ENCODE results near the gene GATD1. TPM values are rescaled to one million over a fixed set of nuclear protein-coding genes. Genes with fewer than 3 reads are reported as not detected.

The GATD1 gene
- total RNA-seq, 4 donors from 2014 or later, result 27.2 to 68.2 (median 46.0) TPM

DNA sequence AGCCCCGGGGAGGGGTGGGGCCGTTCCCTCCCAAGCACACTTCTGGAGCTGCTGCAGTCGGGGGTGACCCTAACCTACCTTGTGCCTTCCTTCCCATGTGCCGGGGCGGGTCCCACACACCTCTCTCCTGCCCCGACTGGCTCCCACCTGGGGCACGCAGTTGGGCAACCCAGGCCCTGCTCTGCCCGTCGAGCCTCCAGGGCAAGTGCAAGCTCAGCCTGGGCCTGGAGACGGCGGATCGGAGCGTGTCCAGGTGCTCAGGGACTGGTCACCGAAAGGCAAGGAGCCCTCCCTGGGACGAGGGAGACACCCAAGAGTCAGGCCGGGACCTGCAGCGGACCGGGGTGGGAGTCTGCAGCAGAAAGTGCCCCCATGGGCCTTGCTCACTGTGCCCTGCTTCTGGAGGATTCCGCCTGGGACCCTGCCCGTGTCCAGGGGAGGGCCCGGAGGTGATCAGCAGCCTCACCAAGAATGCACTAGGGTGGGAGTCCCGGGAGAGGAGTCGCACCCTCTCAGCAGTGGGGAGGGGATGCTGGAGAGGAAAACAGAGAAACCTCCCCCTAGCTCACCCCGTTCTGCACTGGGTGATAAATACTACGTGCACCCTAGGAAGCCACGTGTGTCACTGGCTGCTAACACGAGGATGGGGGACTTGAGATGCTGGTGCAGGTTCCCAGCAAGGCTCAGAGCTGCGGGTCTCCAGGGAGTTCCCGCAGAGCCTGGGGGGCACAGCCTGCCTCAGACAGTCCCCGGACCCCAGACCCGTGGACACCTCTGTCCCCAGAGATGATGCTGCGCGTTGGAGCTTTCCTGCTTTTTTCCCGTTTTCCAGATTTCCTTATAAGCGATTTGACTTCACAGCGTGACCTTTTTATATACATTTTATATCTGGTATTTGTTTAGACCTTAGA is 5.2 kb upstream of the GATD1 start:
- Histone ChIP-seq H3K4me1 (peaks cover 30% of the 10 kb centered on the region), H3K27ac (no peak overlapping the region), H3K27me3 (no peaks in the 10 kb centered on the region), H3K9me3 (no peaks in the 10 kb centered on the region), H3K4me3 (no peak overlapping the region), H3K36me3 (no peaks in the 10 kb centered on the region)
- TF ChIP-seq POLR2AphosphoS5 (IDR thresholded peaks at IDR 0.05) (no peak), EP300 (IDR thresholded peaks at IDR 0.05) (no peak), POLR2A (IDR thresholded peaks at IDR 0.05) (no peak)
- TF ChIP-seq, protein P1, sequence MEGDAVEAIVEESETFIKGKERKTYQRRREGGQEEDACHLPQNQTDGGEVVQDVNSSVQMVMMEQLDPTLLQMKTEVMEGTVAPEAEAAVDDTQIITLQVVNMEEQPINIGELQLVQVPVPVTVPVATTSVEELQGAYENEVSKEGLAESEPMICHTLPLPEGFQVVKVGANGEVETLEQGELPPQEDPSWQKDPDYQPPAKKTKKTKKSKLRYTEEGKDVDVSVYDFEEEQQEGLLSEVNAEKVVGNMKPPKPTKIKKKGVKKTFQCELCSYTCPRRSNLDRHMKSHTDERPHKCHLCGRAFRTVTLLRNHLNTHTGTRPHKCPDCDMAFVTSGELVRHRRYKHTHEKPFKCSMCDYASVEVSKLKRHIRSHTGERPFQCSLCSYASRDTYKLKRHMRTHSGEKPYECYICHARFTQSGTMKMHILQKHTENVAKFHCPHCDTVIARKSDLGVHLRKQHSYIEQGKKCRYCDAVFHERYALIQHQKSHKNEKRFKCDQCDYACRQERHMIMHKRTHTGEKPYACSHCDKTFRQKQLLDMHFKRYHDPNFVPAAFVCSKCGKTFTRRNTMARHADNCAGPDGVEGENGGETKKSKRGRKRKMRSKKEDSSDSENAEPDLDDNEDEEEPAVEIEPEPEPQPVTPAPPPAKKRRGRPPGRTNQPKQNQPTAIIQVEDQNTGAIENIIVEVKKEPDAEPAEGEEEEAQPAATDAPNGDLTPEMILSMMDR (IDR thresholded peaks at IDR 0.05), result no peak
- DNase-seq (ENCODE audit: low spot score in 2 of 2), result no peak
- 72% methylated on average over 13 of the region's 36 CpGs for WGBS

DNA sequence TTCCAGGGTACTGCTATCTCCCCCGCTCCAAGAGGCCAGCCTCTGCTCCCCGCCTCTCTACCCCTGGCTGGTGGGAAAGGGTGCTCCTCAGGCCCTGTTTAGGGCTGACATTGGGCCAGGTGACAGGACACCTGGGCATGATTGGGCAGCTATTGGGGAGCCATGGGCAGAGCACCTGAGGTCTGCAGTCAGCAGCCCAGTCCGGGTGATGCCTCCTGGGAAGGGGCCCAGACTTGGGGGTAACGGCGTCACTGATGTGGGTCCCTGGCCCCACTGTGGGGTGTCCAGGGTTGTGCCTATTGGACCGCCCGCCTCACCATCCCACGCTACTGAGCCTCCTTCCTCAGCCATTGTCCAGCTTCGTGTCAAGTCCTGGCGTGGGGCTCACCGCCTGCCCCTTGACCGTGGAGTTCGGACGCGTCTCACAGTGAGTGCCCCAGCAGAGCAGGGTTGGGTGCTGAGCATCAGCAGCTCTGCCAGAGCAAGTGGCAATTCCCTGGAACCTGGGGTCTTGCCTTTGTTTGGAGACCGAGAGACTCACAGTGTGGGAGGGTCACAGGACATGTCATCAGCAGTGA is 2.8 kb upstream of the GATD1 start:
- TF ChIP-seq POLR2A (IDR thresholded peaks at IDR 0.05) (no peak), POLR2AphosphoS5 (IDR thresholded peaks at IDR 0.05) (no peak), EP300 (IDR thresholded peaks at IDR 0.05) (no peak)
- TF ChIP-seq, protein P1 (IDR thresholded peaks at IDR 0.05), result no peak
- Histone ChIP-seq H3K4me3 (no peak overlapping the region), H3K27ac (no peak overlapping the region), H3K27me3 (no peaks in the 10 kb centered on the region), H3K36me3 (no peaks in the 10 kb centered on the region), H3K9me3 (no peaks in the 10 kb centered on the region), H3K4me1 (peaks cover 49% of the 10 kb centered on the region)
- 100% methylated on average over 7 of the region's 16 CpGs for WGBS
- no peak for DNase-seq (ENCODE audit: low spot score in 2 of 2)

DNA sequence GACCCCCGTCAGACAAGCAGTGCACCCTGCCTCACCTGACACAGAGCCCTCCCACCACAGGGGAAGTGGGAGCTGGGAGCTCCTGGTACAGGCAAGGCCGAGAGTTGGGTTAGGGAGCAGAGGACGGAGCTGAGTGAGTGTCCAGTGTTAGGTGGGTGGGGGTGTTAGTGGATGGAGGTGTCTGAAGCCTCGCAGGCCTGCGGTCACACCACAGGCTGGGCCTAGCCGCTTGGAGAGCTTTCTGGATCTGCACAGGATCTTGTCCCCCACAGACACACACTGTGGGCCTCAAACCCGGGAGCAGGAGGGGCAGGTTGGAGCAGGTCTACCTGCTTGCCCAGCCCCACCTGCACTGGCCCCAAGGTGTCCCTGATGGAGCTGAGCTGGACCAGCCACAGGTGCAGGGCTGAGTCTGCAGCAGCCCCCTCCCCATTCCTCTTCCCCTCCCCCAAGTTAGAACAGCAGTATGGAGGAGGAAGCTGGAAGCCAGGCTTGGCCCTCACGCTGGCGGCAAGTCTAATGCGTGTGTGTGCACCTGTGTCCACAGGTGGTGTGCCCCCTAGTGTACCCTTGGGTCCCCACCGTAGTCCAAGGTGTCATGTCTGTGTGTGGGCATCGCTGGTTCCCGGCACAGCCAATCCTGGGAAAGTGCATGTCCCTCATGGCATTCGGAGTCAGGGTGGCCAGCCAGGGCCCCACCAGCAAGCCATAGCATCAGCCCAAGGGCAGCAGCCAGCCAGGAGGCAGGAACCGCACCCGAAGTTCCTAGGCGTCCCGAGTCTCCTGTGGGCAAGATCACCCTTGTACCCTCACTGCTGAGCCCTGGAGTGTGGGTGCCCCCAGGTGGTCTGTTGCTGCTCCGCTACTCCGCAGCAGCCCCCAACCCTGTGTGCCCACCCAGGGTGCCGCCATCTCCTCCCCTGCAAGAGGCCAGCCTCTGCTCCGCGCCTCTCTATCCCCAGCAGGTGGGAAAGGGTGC is 2.0 kb upstream of the GATD1 start:
- TF ChIP-seq, protein P1 (IDR thresholded peaks at IDR 0.05), result no peak
- TF ChIP-seq POLR2A (IDR thresholded peaks at IDR 0.05) (no peak), EP300 (IDR thresholded peaks at IDR 0.05) (no peak), POLR2AphosphoS5 (IDR thresholded peaks at IDR 0.05) (no peak)
- peaks cover under 1% of the 10 kb centered on the region for H3K36me3 ChIP-seq
- 100% methylated on average over 5 of the region's 23 CpGs for WGBS
- H3K4me1 ChIP-seq, result peaks cover 53% of the 10 kb centered on the region
- no peak overlapping the region for H3K27ac ChIP-seq
- no peaks in the 10 kb centered on the region for H3K27me3 ChIP-seq
- H3K4me3 ChIP-seq, result no peak overlapping the region
- H3K9me3 ChIP-seq, result no peaks in the 10 kb centered on the region
- DNase-seq (ENCODE audit: low spot score in 2 of 2), result no peak

DNA sequence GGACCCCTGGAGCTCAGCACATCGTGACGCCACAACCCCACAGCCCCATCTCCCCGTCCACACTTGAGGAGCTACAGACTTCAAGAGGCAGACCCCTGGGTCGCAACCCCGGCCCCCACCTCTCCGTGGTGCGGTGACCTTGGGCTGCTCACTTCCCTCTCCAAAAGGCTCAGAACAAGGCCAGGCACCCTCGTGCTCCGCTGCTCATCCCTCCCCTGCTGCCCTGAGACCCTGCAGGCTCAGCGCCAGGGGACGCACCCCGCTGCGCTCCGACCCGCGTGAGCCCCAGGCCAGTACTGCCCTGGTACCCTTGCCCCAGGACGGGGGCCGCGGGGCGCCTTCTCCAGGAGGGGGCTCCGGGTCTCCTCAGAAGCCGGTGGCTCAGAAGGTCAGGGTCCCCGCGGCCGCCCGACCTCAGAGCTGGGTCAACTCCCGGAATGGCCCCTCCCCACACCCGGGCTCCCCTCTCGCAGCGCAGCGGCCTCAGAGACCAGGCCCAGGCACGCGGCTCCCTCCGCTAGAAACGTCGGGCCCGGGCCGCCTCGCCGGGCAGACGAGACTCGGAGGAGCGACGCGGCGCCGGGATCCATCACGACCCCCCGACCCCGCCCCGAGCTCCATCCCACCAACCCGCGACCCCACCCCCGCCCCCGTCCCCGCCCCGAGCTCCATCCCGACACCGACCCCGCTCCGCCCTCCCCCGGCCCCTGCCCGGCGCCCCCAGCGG is 563 bp downstream of the GATD1 start:
- TF ChIP-seq POLR2AphosphoS5 (IDR thresholded peaks at IDR 0.05) (no peak), EP300 (IDR thresholded peaks at IDR 0.05) (no peak), POLR2A (IDR thresholded peaks at IDR 0.05) (no peak)
- TF ChIP-seq, protein P1 (IDR thresholded peaks at IDR 0.05), result no peak
- peak in 1 of 2 donors; percentile 74 for DNase-seq (ENCODE audit: low spot score in 2 of 2)
- WGBS, result no CpG with 5 or more reads among the region's 65 CpGs
- Histone ChIP-seq H3K36me3 (peaks cover 25% of the 10 kb centered on the region), H3K4me3 (peak overlapping the region; percentile 97), H3K27ac (peak overlapping the region; percentile 85), H3K4me1 (peaks cover 39% of the 10 kb centered on the region), H3K9me3 (no peaks in the 10 kb centered on the region), H3K27me3 (no peaks in the 10 kb centered on the region)
